HuH-7.5 (cell line): ENCODE results near the gene POU4F2.

Source experiments
- DNase-seq: peaks from one replicate; pipeline ENCODE4 v3.0.0; 2011; ENCODE audit warnings: low spot score

The POU4F2 gene

GRCh38 chr4:146638786-146639505 is at the start of gene POU4F2:
POU4F2 (plus strand) TSS chr4:146638893; CDS start chr4:146639141, 248 bp downstream.
- no peak for DNase-seq

GRCh38 chr4:146590801-146591200 is 47.9 kb upstream of the POU4F2 start:
- DNase-seq, result no peak

DNA sequence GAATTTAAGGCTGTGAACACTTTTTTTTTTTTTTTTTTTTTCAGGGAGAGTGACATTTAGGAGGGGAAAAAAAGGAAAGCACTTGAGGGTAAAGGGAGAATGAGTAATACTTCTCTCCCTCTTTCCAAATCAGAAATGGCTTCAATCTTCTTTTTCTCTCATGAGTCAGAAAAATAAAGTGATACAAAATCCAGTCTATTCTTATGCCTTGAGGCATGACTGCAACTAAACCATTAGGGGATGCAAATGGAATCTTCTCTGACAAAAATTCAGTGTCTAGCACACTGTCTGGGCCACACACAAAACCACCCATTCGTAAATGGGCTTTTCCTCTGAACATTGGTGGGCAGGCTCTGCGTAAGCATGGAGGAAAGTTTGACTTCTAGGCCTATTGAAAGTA is 46.7 kb upstream of the POU4F2 start:
- DNase-seq, result no peak

GRCh38 chr4:146632770-146633470 is 5.8 kb upstream of the POU4F2 start:
- no peak for DNase-seq

DNA sequence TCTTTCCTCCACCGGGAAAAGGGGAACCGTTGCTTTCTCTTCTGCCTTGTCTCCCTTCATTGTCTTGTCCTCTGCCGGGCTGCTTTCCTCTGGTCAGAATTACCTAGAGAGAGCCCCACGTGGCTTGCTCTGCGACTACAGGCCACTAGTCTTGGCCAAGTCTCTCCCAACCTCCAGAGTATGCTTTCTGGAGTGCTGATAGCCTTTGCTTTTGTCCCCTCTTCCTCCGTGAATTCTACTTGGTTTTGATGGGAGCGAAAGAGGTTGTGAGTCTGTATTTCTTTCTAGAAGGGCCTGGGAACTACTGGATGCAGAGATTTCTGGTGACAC is 5.3 kb upstream of the POU4F2 start:
- no peak for DNase-seq

DNA sequence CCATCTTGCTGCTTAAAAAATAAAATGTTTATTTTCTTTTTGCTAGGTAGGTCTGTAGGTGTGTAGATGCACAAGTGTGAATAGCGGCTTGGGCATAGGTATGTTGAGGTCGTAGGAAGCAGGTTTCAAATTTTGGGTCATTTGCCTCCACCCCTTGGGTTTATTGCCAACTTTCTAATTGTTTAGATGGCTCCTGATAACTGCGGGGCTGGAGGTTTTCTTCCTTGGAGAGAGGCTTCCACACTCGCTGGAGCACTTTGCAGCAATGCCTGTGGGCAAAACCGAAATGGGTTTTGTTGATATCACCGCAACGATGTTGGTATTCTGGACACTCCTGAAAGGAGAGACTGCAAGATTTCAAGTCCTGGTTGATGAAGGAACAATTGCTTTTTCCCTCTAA is 3.9 kb upstream of the POU4F2 start:
- no peak for DNase-seq

GRCh38 chr4:146637621-146638332 is 916 bp upstream of the POU4F2 start:
- no peak for DNase-seq

GRCh38 chr4:146638333-146638785 is 334 bp upstream of the POU4F2 start:
- DNase-seq, result no peak

DNA sequence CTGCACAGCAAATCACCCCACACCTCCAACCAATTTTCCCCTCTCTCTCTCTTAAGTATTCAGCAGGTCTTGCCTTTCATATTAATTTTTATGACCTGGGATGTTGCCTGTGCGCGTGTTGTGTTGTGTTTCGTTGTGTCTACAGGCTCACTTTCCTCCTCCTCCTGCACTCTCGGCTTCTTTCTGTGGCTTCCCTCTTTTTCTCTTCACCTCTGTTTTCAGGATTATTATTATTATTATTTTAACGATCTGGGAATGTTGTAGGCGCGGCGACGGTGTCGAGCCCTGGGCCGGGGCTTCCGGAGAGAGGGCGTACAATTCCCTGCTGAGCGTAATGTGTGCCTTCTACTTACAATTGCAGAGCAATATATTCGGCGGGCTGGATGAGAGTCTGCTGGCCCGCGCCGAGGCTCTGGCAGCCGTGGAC is 826 bp downstream of the POU4F2 start:
- no peak for DNase-seq

DNA sequence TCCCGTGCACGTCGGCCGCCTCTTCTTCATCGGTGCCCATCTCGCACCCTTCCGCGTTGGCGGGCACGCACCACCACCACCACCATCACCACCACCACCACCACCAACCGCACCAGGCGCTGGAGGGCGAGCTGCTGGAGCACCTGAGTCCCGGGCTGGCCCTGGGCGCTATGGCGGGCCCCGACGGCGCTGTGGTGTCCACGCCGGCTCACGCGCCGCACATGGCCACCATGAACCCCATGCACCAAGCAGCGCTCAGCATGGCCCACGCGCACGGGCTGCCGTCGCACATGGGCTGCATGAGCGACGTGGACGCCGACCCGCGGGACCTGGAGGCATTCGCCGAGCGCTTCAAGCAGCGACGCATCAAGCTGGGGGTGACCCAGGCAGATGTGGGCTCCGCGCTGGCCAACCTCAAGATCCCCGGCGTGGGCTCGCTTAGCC is 1.4 kb downstream of the POU4F2 start:
- DNase-seq, result no peak

- DNase-seq, result no peak
Observed at GRCh38 chr4:146640465-146641061, 1.9 kb downstream of the POU4F2 start.

DNA sequence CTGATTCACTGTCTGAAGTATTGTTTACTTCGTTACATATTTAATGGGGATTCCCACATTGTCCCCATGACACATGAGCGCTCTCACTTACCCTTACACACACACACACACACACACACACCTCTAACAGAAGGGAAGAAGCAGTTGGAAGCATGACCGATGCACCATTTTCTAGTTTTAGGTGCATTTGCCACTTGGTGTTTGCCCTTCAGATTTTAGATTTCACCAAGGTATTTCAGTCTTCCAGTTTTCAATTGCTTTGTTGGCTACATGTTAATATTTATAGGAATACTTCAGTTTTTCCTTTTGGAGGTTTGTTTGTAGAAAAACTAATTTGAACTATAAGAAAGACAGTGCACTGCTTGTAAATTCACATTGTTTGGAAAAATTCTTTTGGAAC is 3.1 kb downstream of the POU4F2 start:
- no peak for DNase-seq

DNA sequence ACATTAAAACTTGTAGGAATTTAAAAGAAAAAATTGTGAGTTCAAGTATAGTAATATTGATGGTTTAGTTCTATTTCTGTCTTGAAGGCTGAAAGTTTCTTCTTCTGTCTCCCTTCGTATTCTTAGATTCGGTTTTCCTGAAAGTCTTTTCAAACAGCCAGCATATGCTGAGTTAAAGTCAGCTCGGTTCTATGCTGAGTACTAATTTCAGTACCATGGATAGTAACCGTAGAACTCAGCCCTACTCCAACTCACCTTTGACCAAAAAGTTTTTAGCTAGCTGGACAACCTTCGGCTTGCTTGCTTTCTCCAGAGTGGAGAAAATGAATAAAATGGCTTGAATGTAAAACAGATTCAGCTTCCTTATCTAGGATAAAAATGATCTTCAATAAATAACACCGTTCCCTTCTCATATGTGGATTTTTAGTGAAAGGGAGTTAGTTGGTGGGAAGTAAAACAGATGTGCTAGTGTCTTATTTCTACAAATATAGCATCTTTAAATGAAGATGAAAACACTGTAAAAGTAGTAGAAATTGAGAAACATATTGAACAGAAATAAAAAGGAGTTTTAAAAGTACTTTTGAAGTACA is 5.2 kb downstream of the POU4F2 start:
- DNase-seq, result peak; percentile 65

DNA sequence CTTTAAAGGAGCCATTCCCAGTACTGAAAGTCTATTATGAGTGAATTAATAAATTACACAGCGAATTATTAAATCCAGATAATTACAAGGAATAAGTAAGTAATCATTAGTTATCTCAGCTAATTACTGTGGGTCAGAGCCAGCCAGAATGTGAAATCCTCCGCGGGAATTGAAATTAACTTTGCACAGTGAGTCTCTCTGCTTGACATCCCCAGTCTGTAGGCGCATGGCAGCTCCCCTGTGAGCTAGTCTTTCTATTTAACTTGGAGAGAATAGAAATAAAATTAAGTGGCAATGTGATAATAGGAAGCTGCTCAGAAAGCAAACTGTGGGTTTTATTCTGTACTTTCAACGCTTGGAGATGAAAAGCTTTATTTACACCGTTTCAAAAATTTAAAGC is 7.2 kb downstream of the POU4F2 start:
- DNase-seq, result no peak

GRCh38 chr4:146646593-146647325 is 8.1 kb downstream of the POU4F2 start:
- no peak for DNase-seq

GRCh38 chr4:146647615-146648460 is 9.1 kb downstream of the POU4F2 start:
- no peak for DNase-seq

GRCh38 chr4:146648461-146648783 is 9.7 kb downstream of the POU4F2 start:
- DNase-seq, result no peak

DNA sequence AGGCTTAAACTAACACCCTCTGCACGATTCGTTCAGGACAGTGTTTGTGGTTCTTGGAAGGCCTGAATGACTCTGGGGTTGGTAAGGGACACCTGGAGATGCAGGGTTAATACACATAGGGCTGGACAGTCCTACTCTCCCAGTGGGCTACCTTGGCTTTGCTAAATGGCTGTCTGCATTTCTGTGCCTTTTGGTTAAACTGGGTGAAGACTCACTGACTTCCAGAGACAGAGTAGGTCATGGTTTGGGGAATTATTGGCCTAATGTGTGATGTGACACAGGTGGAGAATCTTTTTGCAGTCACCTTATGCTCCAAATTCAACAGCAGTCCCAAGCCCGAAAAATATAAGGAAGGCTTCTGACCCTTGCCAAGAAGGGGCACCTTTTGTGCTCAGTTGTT is 10.5 kb downstream of the POU4F2 start:
- no peak for DNase-seq

GRCh38 chr4:146650034-146650433 is 11.3 kb downstream of the POU4F2 start:
- no peak for DNase-seq

DNA sequence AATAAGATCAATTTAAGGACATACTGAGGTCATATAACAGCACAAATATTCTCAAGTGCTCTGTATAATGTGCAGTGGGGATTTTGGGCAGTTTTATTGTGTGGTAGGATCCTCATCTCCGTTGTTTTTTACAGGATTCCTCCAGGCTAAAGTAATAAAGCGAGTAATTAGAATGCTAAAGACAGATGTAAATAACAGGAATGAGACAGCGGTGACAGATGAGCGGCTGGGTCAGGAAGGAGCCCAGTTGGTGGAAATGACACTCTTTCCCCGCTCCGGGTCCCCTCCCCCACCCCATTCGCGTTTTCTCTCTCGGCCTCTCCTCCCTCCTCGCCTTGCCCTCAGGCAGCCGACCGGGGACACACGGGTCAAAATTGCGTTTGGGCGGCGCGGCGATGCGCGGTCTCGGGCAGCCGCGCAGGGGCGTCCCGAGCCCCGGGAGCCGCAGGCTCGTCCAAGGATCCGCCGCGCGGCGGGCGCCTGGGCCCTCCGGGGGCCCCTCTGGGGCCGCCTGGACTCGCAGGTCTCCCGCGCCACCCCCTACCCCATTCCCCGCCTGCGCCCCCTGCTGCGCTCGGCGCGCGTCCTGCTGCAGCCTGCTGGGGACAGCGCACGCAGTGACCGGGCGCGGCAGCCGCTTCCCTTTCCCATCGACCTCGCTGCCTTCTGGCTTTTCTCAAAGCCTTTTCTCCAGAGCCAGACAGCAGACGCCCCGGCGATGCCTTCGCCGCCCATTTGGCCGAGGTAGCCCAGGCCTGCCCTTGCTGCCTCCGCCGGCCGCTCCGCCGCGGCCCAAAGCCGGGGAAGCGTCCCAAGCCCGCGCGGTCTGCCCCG is 16.2 kb downstream of the POU4F2 start:
- DNase-seq, result no peak
